ENCODE measurements around the gene MME. TPM values are rescaled to one million over a fixed set of nuclear protein-coding genes. Genes with fewer than 3 reads are reported as not detected.

Gene MME
- polyA plus RNA-seq, 3 donors = 0.27 to 1.0 (median 0.73) TPM

- no peaks in the 10 kb centered on the region for H3K36me3 ChIP-seq (replicated peaks in 1 of 2; ENCODE audit: control insufficient read depth in 1 of 2, insufficient read depth in 2 of 2, low read length in 2 of 2)
- H3K9ac ChIP-seq (ENCODE audit: insufficient read depth, low read length, poor library complexity, severe bottlenecking) = no peak overlapping the region
- intact Hi-C loops (cut with micrococcal nuclease) = no loop called here
- WGBS (ENCODE audit: insufficient coverage) = 100% methylated on average over 2 of the region's 2 CpGs
- no peaks in the 10 kb centered on the region for H4K20me1 ChIP-seq (ENCODE audit: insufficient read depth, low read length)
- H2AFZ ChIP-seq (ENCODE audit: insufficient read depth, low read depth, low read length, poor library complexity, severe bottlenecking) = no peak overlapping the region
- H3K4me3 ChIP-seq (replicated peaks in 1 of 3; ENCODE audit: low read depth in 2 of 3, low read length in 3 of 3) = no peak overlapping the region
- no peaks in the 10 kb centered on the region for H3K4me1 Mint-ChIP-seq
- no peak overlapping the region for H3K27ac Mint-ChIP-seq
- no peak for TF ChIP-seq CTCF (IDR thresholded peaks at IDR 0.05)
- no peak for DNase-seq
- H3K27me3 ChIP-seq (ENCODE audit: control insufficient read depth in 2 of 2, insufficient read depth in 2 of 2, low read length in 2 of 2) = no peaks in the 10 kb centered on the region
- no peaks in the 10 kb centered on the region for H3K9me3 ChIP-seq (replicated peaks in 1 of 2; ENCODE audit: control insufficient read depth in 1 of 2, insufficient read depth in 1 of 2, low read length in 2 of 2)
- H3K27ac ChIP-seq (ENCODE audit: low read depth in 1 of 2, low read length in 2 of 2) = no peak overlapping the region
- H3K27me3 Mint-ChIP-seq (ENCODE audit: low read depth in 3 of 3) = peaks cover 0 to under 1% (median 0%) of the 10 kb centered on the region in 3 donors
- H3K79me2 ChIP-seq (ENCODE audit: insufficient read depth, low read length) = no peaks in the 10 kb centered on the region
- no peak overlapping the region for H3K4me2 ChIP-seq (replicated peaks; ENCODE audit: extremely low read depth, low read length, poor library complexity, severe bottlenecking)
- H3K36me3 Mint-ChIP-seq = no peaks in the 10 kb centered on the region
- H3K4me3 Mint-ChIP-seq = no peak overlapping the region
- no peaks in the 10 kb centered on the region for H3K4me1 ChIP-seq (ENCODE audit: control insufficient read depth in 1 of 2, insufficient read depth in 2 of 2, low read length in 2 of 2)
- H3K9me3 Mint-ChIP-seq = peaks cover 0 to 4% (median 0%) of the 10 kb centered on the region in 7 donors
Observed at GRCh38 chr3:155197786-155198185, 117.7 kb downstream of the MME start.

DNA sequence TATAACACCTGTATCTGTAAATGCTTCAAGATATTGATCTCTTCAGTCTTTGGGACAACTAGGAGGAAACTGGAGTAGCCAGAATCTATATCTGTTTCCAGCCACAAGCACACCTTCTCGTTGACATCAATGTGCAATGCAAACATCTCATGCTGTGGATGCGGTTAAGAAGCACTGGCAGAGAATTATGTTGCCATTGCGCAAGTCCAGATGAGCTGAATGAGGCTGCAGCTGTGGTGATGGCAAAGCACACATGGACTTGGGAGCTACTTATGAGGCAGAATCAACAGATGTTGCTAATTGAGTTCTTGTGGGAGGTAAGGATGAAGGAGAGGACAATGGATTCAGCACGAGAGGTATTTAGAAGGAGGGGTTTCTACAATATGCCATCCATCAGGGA lies 122.5 kb downstream of the MME start:
- intact Hi-C loops (cut with micrococcal nuclease) = no loop called here
- H3K36me3 ChIP-seq (replicated peaks in 1 of 2; ENCODE audit: control insufficient read depth in 1 of 2, insufficient read depth in 2 of 2, low read length in 2 of 2) = no peaks in the 10 kb centered on the region
- 94% methylated on average over 4 of the region's 4 CpGs for WGBS (ENCODE audit: insufficient coverage)
- no peak for TF ChIP-seq CTCF (IDR thresholded peaks at IDR 0.05)
- H3K4me2 ChIP-seq (replicated peaks; ENCODE audit: extremely low read depth, low read length, poor library complexity, severe bottlenecking) = no peak overlapping the region
- H3K4me1 ChIP-seq (ENCODE audit: control insufficient read depth in 1 of 2, insufficient read depth in 2 of 2, low read length in 2 of 2) = no peaks in the 10 kb centered on the region
- no peaks in the 10 kb centered on the region for H3K79me2 ChIP-seq (ENCODE audit: insufficient read depth, low read length)
- no peak overlapping the region for H3K9ac ChIP-seq (ENCODE audit: insufficient read depth, low read length, poor library complexity, severe bottlenecking)
- no peaks in the 10 kb centered on the region for H3K9me3 ChIP-seq (replicated peaks in 1 of 2; ENCODE audit: control insufficient read depth in 1 of 2, insufficient read depth in 1 of 2, low read length in 2 of 2)
- H2AFZ ChIP-seq (ENCODE audit: insufficient read depth, low read depth, low read length, poor library complexity, severe bottlenecking) = no peak overlapping the region
- no peak overlapping the region for H3K27ac ChIP-seq (ENCODE audit: low read depth in 1 of 2, low read length in 2 of 2)
- Mint-ChIP-seq H3K27me3 (ENCODE audit: low read depth in 3 of 3) (peaks cover 0 to 6% (median 0%) of the 10 kb centered on the region in 3 donors), H3K36me3 (no peaks in the 10 kb centered on the region), H3K27ac (no peak overlapping the region), H3K4me1 (no peaks in the 10 kb centered on the region), H3K4me3 (no peak overlapping the region), H3K9me3 (peaks cover 0 to 4% (median 3%) of the 10 kb centered on the region in 7 donors)
- H3K4me3 ChIP-seq (replicated peaks in 1 of 3; ENCODE audit: low read depth in 2 of 3, low read length in 3 of 3) = no peak overlapping the region
- no peaks in the 10 kb centered on the region for H4K20me1 ChIP-seq (ENCODE audit: insufficient read depth, low read length)
- H3K27me3 ChIP-seq (ENCODE audit: control insufficient read depth in 2 of 2, insufficient read depth in 2 of 2, low read length in 2 of 2) = no peaks in the 10 kb centered on the region
- DNase-seq = no peak

Data from CD14-positive monocyte (primary cell).